DMS 273 (cell line): ENCODE measurements around the gene ALDH1L1.
"Not testable (repeated sequence)": the region's sequence is repeated elsewhere in the genome, so short reads cannot be mapped to it uniquely, and the experiment has no call there.

Experiments
- DNase-seq: peaks from one replicate; lab custom pipeline; 2025; ENCODE audit not compliant: unreplicated experiment; lab: John Stamatoyannopoulos, UW

Gene ALDH1L1

DNA sequence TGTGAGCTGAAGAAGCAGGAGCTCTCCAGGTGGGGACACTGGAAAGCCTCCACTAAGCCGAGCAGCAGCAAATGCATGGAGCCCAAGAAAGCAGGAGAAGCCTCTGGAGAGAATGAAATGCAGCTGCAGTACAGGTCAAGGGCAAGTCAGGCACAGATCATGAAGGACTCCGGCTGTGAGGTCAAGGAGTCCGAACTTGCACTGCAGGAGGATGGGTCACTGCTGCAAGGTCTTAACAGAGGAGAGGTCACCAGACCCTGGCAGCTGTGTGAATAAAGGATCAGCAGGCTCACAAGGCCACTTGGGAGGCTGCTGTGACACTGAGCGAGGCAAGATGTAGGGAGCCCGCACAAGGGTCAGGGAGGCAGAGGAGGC is 71.7 kb downstream of the ALDH1L1 start:
- no peak for DNase-seq

DNA sequence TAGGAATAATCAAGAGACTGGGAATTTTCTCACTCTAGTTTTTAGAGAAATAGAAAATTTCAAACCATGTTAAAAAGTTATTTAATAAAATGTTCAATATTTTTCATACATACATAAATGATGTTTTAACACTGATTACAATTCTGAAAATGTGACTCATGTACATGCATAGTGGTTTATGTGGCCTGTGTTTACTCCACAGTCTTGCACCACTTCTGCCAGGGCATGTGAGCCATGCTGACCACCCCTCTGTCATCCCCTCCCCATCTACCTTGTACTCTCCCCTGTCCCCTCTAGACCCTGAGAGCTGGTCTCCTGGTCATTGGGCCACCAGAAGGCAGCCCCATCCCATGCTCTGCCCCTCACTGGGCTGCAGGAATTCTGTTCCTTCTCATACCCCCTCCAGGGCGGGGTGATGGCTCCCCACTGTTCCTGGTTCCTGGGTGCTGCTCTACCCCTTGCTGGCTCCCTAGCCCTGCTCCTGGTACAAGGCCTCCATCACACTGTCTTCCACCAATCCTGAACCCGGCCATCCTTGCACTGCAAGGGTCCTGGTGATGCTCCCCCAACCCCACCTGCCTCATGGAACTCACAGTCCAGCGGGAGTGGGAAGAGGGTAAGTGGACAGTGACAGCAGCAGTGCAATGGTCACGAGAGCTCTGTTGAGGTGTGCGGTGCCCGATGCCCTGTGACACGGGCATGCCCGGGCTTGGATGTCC is 72.3 kb downstream of the ALDH1L1 start:
- no peak for DNase-seq

DNA sequence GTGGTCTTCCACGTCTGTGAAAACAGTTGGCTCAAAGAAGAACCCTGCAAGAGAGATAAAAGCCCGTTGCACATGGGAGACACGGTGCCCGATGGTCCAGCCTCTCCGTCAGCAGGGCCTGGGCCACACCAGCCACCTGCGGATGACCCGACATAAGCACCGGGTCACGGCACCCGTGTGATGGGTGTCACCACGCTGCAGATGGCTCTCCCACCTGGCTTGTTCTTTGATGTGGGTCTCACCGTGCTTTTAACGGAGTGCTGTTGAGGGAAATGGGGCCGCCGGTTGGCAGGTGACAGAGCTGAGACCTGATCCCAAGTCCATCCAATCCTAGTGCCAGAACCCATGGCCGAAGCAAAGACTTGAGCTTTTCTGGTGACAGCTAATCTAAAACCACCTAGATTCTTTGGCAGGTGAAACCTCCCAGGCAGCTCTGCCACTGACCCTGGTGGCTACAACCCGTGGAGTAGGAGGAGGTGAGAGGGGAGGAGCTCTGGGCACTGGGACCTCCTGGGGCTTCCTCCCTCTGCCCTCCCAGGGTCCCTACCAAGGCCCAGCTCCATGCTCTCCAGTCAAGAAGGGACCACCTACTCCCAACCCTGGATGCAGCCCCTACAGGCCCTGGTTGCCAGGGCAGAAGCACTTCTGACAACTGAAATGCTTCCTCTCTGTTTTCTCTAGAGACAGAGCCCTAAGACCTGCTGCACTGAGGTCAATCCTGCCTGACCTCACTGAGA is 73.0 kb downstream of the ALDH1L1 start:
- no peak for DNase-seq

GRCh38 chr3:126106336-126107202 is 73.8 kb downstream of the ALDH1L1 start:
- DNase-seq: no peak

DNA sequence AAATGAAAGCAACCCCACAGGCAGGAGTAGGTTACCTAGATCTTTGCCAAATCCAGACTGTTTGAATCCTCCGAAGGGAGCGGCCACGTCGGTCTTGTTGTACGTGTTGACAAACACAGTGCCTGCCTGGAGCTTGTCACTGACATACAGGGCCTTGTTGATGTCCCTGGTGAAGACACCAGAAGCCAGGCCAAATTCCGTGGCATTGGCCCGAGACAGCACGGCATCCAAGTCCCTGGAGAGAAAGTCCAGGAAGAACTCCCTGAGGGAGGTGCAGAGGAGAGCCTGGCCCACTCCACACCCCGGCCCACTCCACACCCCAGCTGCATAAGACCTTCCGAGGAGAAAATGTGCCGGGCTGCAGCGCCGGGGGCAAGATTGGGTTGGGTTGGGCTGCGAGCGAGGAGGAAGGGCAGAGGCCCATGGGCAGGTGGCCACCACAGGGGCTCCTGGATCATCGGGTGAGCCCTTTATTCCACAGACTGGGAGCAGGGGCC is 74.6 kb downstream of the ALDH1L1 start:
- DNase-seq: no peak

DNA sequence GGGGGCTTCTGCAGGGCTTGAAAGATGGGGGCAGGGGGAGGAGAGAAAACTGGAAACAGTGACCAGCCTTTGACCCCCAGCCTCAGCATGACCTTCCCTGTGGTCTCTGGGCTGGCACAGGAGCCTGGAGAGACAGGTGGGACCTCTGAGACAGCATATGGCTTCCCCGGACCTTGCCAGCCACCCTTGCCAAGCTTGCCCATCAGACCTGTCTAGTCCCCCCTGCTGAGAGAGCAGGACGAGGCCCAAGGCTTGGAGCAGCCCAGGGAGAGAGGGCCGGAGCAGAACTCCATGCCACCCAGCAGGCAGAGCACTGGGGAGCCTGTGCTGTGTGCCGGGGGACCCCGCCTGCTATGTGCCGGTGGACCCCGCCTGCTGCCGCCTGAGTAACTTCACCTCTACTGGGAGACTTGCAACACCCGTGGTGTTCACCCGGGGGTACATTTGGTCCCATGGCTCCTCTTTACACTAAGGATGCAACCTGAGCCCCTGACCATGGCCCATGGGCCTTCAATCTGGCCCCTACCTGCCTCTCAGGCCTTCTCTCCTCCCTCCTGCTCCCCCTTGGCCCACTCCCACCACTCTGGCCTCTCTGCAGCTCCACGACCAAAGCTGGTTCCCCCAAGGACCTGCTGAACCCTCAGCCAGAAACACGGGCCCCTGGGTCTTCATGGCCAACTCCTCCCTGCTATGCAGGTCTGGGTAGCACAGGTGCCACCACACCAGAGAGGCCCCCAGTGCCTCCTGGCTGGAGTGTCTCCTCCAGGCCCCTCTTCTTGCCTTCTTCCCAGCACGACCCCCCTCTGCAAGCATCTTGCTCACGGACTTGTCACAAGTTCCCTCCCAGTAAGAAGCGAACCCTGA is 75.4 kb downstream of the ALDH1L1 start:
- DNase-seq: no peak

GRCh38 chr3:126104028-126104635 is 76.3 kb downstream of the ALDH1L1 start:
- DNase-seq: no peak

DNA sequence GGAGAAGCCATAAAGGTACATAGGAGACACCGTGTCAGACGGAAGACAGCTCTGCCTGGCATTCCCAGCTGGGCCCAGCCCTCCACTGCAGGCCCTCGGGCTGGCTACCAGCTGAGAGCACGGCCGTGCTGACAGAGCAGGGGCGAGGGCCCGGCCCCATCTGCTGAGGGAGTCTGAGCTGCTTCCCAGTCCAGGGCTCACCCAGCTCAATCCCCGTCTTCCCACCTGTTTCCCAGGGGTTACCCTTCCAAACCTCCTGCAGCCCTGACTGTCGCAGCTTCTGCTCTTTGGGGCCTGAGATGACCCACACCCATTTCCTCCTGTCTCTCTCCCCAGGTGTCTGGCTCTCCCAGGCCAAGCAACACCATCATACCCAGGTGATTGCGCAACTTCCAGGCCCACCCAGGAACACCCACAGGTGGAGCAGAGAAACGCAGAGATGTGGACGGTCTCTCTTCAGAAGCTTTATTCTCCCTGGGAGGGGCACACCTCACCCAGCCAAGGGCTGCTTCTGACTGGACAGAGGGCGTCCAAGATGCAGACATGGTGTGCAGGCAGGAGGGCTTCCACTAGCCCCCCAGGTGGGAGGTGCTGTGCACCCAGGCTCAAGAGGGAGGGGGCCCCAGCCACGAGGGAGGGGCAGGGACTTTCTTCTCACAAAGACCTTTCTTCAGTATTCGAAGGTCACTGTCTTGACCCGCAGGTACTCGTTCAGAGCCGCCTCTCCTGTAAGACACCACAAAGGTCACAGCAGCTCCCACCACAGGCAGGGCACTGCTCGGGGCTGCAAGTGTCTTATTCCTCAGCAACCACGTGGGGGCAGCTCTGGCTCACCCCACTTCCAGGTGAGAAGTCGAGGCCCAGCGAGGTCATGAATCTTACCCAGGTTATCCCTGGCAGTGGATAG is 77.0 kb downstream of the ALDH1L1 start:
- DNase-seq: peak; percentile 31

DNA sequence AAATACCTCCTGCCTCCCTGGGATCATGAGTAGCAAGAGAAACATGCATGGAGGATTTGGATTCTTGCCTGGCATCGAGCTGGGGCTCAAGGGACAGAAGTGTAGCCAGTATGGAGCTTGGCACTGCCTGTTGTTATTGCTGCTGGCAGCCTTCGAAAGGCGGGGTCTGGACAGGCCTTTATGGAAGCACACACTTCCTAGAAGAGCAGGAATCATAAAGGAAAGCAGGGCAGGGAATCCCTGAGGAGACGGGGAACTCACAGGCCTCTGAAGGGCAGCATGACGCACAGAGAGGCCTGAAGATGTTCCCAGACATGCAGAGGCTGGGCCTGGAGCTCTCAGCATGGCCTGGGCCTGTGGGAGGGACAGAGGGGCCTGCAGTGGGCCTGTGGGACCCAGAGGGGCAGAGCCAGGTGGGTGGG is 77.8 kb downstream of the ALDH1L1 start:
- no peak for DNase-seq

GRCh38 chr3:126102011-126102410 is 78.4 kb downstream of the ALDH1L1 start:
- DNase-seq: no peak

DNA sequence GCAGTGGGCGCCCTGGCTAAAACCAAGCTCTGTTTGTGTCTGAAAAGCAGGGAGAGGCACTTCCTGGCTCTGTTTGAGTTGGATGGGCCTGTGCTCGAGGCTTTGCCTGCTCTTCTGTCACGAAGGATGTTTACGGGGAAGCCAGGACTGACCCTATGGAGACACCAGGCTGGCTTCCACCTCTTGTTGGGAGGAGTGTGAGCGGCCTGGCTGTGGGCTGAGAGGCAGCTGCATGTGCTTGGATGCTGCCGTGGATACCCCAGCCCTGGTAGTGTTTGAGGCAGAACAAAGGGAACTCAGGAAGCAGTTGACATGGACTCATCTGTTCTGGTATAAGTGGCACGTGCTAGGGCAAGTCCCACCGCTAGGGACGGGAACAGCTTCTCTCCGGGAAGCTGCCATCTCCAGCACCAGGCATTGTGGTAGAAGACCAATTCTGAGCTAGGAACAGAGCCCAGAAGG is 78.8 kb downstream of the ALDH1L1 start:
- no peak for DNase-seq

DNA sequence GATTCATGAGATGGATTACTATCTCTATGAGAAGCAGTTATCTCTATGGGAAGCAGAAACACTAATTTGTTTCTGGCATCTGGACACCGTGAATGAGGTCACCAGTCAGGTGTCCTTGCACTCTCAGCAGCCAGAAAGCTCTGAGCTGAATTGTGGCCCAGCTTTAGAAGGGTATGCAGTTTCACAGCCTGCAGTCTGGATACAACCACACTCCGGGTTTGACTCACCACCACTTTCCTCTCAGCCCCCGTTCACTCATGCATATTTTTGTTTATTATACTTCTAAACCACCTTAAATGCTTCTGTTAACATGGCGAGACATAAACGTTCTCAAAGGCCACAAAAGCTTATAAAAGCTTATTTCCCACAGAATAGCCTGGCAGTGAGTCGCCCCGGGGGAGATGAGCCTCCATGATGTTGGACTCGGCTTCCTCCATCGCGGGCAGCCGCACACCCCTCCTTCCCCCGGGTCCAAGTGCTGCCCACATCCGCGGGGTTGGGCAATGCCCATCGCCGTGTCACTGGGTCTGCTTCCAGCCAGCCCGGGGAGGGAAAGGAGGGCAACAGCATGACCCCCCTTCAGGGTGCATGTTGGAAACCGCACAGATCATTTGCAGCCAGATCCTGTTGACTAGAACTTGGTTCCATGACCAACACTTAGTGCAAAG is 79.6 kb downstream of the ALDH1L1 start:
- peak; percentile 28 for DNase-seq

GRCh38 chr3:126100269-126100633 is 80.1 kb downstream of the ALDH1L1 start:
- no peak for DNase-seq

GRCh38 chr3:126098391-126098858 is 82.0 kb downstream of the ALDH1L1 start:
- DNase-seq: no peak

DNA sequence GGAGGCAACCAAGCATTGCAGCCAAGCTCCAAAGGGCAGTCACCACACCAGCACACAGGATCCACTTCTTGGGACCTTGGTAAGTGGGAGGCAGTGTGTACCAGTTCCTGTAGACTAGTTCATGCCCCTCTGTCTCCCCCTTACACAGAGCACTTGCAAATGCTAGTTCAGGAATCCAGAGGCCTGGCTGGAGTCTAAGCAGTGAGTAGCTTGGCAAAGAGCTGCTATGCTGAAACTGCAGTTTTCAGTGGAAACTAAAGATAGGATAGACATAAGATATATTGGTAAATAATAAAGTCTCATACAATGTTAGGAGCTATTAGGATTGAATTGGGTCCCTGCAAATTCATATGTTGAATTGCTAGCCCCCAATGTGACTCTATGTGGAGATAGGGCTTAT is 82.6 kb downstream of the ALDH1L1 start:
- no peak for DNase-seq

- DNase-seq: not testable (repeated sequence)
Measured at GRCh38 chr3:126096274-126096673, 84.1 kb downstream of the ALDH1L1 start.

- DNase-seq: not testable (repeated sequence)
Measured at GRCh38 chr3:126092128-126092527, 88.3 kb downstream of the ALDH1L1 start.

DNA sequence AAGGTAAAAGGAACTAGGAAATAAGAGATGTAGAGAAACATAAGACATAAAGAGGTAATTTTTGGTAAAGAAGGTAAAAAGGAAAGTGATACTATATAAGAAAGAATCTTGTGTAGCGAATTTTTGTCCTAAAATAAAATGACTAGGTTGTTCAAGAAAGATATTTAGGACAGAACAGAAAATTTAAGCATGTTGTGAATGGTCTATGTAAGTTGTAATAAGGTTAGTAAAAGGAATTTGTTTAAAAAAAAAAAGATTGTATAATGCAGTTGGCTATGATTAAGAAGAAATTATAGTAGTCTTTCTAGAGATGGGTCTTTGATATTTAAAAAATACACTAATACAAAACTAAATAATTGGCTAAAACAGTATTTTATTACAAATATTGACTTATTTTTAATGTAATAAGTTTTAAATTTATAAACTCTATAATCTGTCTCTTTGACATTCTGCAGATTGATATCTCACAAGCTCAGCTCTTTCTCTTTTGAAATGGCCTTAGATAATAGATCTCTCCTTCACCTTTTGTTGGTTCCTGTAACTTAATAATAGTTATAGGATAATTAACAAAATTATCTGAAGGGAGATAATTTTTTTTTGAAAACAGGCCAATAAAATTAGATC is 92.7 kb downstream of the ALDH1L1 start:
- DNase-seq: peak; percentile 47
